ENCODE results near the gene LTA. TPM values are rescaled to one million over a fixed set of nuclear protein-coding genes. Genes with fewer than 3 reads are reported as not detected.

Gene LTA
- total RNA-seq, 4 donors from 2014 or later, result not detected

- 40% methylated on average over 9 of the region's 9 CpGs for WGBS, 2 donors
- Histone ChIP-seq H3K9me3 (no peaks in the 10 kb centered on the region), H3K27me3 (peaks cover 0 to 24% (median 0%) of the 10 kb centered on the region in 4 donors), H3K4me3 (no peak overlapping the region), H3K36me3 (no peaks in the 10 kb centered on the region), H3K27ac (no peak overlapping the region), H3K4me1 (peaks cover 0 to 7% (median 5%) of the 10 kb centered on the region in 3 donors)
- DNase-seq, result no peak
- no peak for TF ChIP-seq POLR2A (IDR thresholded peaks at IDR 0.05)
- no peak for TF ChIP-seq CTCF (IDR thresholded peaks at IDR 0.05)
- intact Hi-C loops (cut with DNase I), result no loop called here
These were observed 4.3 kb upstream of the LTA start for GRCh38 chr6:31567531-31568370.

GRCh38 chr6:31568537-31568961 lies 3.5 kb upstream of the LTA start:
- H3K36me3 ChIP-seq, result no peaks in the 10 kb centered on the region
- H3K9me3 ChIP-seq, result no peaks in the 10 kb centered on the region
- no peak overlapping the region for H3K4me3 ChIP-seq
- WGBS, 2 donors, result 58 to 63% methylated on average over 3 of the region's 3 CpGs
- intact Hi-C loops (cut with DNase I), result no loop called here
- DNase-seq, result no peak
- peaks cover 0 to 7% (median 5%) of the 10 kb centered on the region in 3 donors for H3K4me1 ChIP-seq
- peaks cover 0 to 24% (median 0%) of the 10 kb centered on the region in 4 donors for H3K27me3 ChIP-seq
- no peak overlapping the region for H3K27ac ChIP-seq
- TF ChIP-seq CTCF (IDR thresholded peaks at IDR 0.05) (no peak), POLR2A (IDR thresholded peaks at IDR 0.05) (no peak)

GRCh38 chr6:31569861-31570536 lies 2.1 kb upstream of the LTA start:
- Histone ChIP-seq H3K36me3 (no peaks in the 10 kb centered on the region), H3K9me3 (no peaks in the 10 kb centered on the region), H3K4me3 (no peak overlapping the region), H3K4me1 (peaks cover 0 to 9% (median 5%) of the 10 kb centered on the region in 3 donors), H3K27me3 (peaks cover 0 to 29% (median 0%) of the 10 kb centered on the region in 4 donors), H3K27ac (no peak overlapping the region)
- intact Hi-C loops (cut with DNase I), result no loop called here
- no peak for DNase-seq
- 75 to 83% methylated on average over 1 of the region's 1 CpG for WGBS, 2 donors
- TF ChIP-seq CTCF (IDR thresholded peaks at IDR 0.05) (no peak), POLR2A (IDR thresholded peaks at IDR 0.05) (no peak)

GRCh38 chr6:31573239-31574105 lies 1.4 kb downstream of the LTA start:
- intact Hi-C loops (cut with DNase I), result no loop called here
- Histone ChIP-seq H3K27me3 (peaks cover 0 to 11% (median 0%) of the 10 kb centered on the region in 4 donors), H3K36me3 (no peaks in the 10 kb centered on the region), H3K9me3 (no peaks in the 10 kb centered on the region), H3K4me3 (no peak overlapping the region), H3K4me1 (peaks cover 0 to 8% (median 0%) of the 10 kb centered on the region in 3 donors), H3K27ac (peak overlapping the region in 2 of 4 donors; percentile 9 to 62)
- TF ChIP-seq CTCF (IDR thresholded peaks at IDR 0.05), result no peak
- TF ChIP-seq POLR2A (IDR thresholded peaks at IDR 0.05), result no peak
- DNase-seq, result no peak
- 84 to 85% methylated on average over 7 to 8 of the region's 9 CpGs for WGBS, 2 donors

Measured in esophagus squamous epithelium (tissue), 5 donors.